Muscle of leg (tissue), 11 donors: Measurements from ENCODE around the gene TTC28. TPM values are rescaled to one million over a fixed set of nuclear protein-coding genes. Genes with fewer than 3 reads are reported as not detected.
"Not testable (repeated sequence)": the region's sequence is repeated elsewhere in the genome, so short reads cannot be mapped to it uniquely, and the experiment has no call there.

ENCODE experiments used
- DNase-seq: peaks from one replicate; pipeline ENCODE4 v3.0.0; 2013
- H3K27ac ChIP-seq: one replicate; pipeline ENCODE4 v1.5.1; 2013; ENCODE audit warnings: mild to moderate bottlenecking, low read length, control low read depth
- H3K27me3 ChIP-seq: one replicate; pipeline ENCODE4 v1.6.1; 2013; ENCODE audit warnings: low read length; ENCODE audit not compliant: control insufficient read depth, insufficient read depth
- H3K36me3 ChIP-seq: one replicate; pipeline ENCODE4 v1.6.1; 2013; ENCODE audit warnings: low read length; ENCODE audit not compliant: control insufficient read depth, insufficient read depth
- H3K4me1 ChIP-seq: one replicate; pipeline ENCODE4 v1.6.1; 2013; ENCODE audit warnings: low read length; ENCODE audit not compliant: control insufficient read depth, insufficient read depth
- H3K4me3 ChIP-seq: one replicate; pipeline ENCODE4 v1.5.1; 2013; ENCODE audit warnings: low read length, control low read depth
- H3K9me3 ChIP-seq: replicated peaks from 2 replicates; pipeline ENCODE4 v1.6.1; 2013; ENCODE audit warnings: low read depth, low read length; ENCODE audit not compliant: control insufficient read depth
- WGBS: methylation state at CpG from one replicate; pipeline ENCODE4 v1.1.5; 2013; ENCODE audit warnings: missing lambda C conversion rate; ENCODE audit not compliant: insufficient coverage; 5-methylcytosine and 5-hydroxymethylcytosine counted together
- polyA plus RNA-seq, 8 donors: library from polyadenylated mRNA; unstranded; fragments of 120-200 nt; gene quantifications; one replicate each; pipeline versions ENCODE4 v1.2.1 to v1.2.3, GENCODE V29; 2013; ENCODE audit warnings: inconsistent platforms in 1 of 8, low replicate concordance in 1 of 8; ENCODE audit not compliant: insufficient read length in 8 of 8, insufficient read depth in 1 of 8
- total RNA-seq: library from RNA; stranded (reverse); fragments of 120-200 nt; gene quantifications from one replicate; pipeline ENCODE4 v1.2.4, GENCODE V29; 2013

TTC28 gene
- total and polyA plus RNA-seq, 9 donors: 17.9 to 31.8 (median 24.9) TPM

DNA sequence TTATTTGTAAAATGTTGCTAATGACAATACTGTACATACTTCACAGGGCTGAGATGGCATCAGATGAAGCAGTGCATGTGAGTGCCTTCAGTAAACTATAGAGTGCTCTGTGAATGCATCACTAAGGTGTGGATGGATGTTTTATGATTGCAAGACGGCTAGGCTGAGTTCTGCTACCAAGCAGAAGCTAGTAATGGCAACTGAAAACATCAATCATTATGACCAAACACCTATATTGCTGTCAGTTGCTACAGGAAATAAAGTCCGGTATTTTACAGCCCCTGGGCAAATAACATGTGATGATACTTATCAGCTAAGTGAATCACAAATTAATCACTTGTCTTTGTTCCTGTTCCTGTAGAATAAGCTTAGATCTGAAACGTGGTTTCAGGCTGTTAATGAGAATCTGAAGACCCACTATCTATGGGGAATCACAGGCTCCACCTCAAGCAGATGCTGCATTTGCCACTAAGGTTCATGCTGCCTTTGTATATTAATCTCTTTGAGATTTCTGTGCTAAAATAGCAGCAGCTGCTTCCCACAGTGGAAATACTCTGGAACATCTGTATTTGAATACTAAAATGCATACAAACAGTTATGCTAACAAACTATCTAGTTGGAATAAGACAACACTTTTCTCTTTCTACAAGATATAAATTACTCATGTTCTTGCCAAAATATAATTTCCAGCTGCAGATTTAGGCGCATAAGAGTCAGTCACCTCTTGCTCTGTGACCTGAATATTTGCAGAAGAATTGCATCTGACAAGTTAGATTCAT lies 506.6 kb downstream of the TTC28 start:
- DNase-seq: peak; percentile 64

DNA sequence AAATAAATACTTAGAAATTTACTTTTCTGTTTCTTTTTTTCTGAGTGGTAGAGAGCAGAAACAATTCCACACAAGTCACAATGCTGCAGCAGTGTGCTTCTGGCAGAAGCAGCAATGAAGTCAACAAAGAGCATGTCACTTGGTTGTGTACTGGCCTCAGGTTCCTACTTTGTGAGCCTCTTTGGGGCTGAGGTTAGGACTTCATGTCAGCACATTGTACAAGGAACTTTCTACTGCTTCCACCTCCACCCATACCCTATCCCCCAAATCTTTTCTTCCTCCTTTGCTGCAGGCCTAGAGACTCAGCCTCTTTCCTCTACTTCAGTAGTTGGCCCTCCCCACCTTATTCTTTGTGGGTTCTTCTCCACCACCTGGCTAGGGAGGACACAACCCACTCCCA lies 507.9 kb downstream of the TTC28 start:
- no peaks in the 10 kb centered on the region for H3K9me3 ChIP-seq

More for the DNA sequence above, 506.6 kb downstream of the TTC28 start:
- WGBS: no CpG with 5 or more reads among the region's 4 CpGs
- Histone ChIP-seq H3K4me1 (peaks cover 5% of the 10 kb centered on the region), H3K36me3 (no peaks in the 10 kb centered on the region), H3K9me3 (no peaks in the 10 kb centered on the region), H3K27ac (peak overlapping the region; percentile 7), H3K4me3 (no peak overlapping the region), H3K27me3 (no peaks in the 10 kb centered on the region)

GRCh38 chr22:28171115-28171514 lies 508.5 kb downstream of the TTC28 start:
- no peak overlapping the region for H3K27ac ChIP-seq
- H3K27me3 ChIP-seq: no peaks in the 10 kb centered on the region
- no peaks in the 10 kb centered on the region for H3K36me3 ChIP-seq
- no peaks in the 10 kb centered on the region for H3K9me3 ChIP-seq
- DNase-seq: no peak
- WGBS: no CpG with 5 or more reads among the region's 2 CpGs
- H3K4me3 ChIP-seq: no peak overlapping the region
- peaks cover 5% of the 10 kb centered on the region for H3K4me1 ChIP-seq

More for the DNA sequence above, 507.9 kb downstream of the TTC28 start:
- H3K36me3 ChIP-seq: no peaks in the 10 kb centered on the region
- DNase-seq: peak; percentile 17
- peaks cover 5% of the 10 kb centered on the region for H3K4me1 ChIP-seq
- H3K27ac ChIP-seq: no peak overlapping the region
- H3K27me3 ChIP-seq: no peaks in the 10 kb centered on the region
- no peak overlapping the region for H3K4me3 ChIP-seq

- not testable (repeated sequence) for H3K36me3 ChIP-seq, H3K4me3 ChIP-seq, H3K4me1 ChIP-seq, H3K27me3 ChIP-seq, DNase-seq, H3K9me3 ChIP-seq, H3K27ac ChIP-seq
- no CpG with 5 or more reads among the region's 2 CpGs for WGBS
These were observed 510.3 kb downstream of the TTC28 start for GRCh38 chr22:28169314-28169713.

DNA sequence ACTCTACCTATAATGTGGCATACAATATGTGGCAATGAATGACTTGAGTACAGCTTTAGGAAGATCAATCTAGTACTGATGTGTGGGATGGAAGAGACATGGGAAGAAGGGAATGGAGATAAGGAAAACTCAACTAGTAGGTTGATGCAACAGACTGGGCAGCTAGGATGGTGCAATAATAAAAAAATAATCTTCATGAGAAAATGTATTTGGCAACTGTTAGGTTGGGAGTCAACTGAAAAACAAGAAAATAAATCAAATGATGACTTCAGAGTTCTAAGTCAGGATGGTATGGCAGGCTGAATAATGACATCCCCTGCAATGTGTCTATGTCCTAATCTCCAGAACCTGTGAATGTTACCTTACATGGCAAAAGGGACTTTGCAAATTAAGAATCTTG lies 523.8 kb downstream of the TTC28 start:
- Histone ChIP-seq H3K4me3 (no peak overlapping the region), H3K4me1 (no peaks in the 10 kb centered on the region), H3K9me3 (peaks cover 5% of the 10 kb centered on the region), H3K27ac (no peak overlapping the region), H3K27me3 (no peaks in the 10 kb centered on the region), H3K36me3 (no peaks in the 10 kb centered on the region)
- DNase-seq: no peak

GRCh38 chr22:28154861-28155260 lies 524.8 kb downstream of the TTC28 start:
- Histone ChIP-seq H3K27ac (no peak overlapping the region), H3K27me3 (no peaks in the 10 kb centered on the region), H3K36me3 (no peaks in the 10 kb centered on the region), H3K4me3 (no peak overlapping the region), H3K4me1 (no peaks in the 10 kb centered on the region), H3K9me3 (peaks cover 5% of the 10 kb centered on the region)
- no CpG with 5 or more reads among the region's 2 CpGs for WGBS
- DNase-seq: peak; percentile 47

GRCh38 chr22:28151151-28151816 lies 528.4 kb downstream of the TTC28 start:
- no peak overlapping the region for H3K27ac ChIP-seq
- DNase-seq: no peak
- H3K27me3 ChIP-seq: no peaks in the 10 kb centered on the region
- H3K4me3 ChIP-seq: no peak overlapping the region
- no peaks in the 10 kb centered on the region for H3K36me3 ChIP-seq
- no peaks in the 10 kb centered on the region for H3K4me1 ChIP-seq
- 74% methylated on average over 2 of the region's 4 CpGs for WGBS
- H3K9me3 ChIP-seq: no peaks in the 10 kb centered on the region

DNA sequence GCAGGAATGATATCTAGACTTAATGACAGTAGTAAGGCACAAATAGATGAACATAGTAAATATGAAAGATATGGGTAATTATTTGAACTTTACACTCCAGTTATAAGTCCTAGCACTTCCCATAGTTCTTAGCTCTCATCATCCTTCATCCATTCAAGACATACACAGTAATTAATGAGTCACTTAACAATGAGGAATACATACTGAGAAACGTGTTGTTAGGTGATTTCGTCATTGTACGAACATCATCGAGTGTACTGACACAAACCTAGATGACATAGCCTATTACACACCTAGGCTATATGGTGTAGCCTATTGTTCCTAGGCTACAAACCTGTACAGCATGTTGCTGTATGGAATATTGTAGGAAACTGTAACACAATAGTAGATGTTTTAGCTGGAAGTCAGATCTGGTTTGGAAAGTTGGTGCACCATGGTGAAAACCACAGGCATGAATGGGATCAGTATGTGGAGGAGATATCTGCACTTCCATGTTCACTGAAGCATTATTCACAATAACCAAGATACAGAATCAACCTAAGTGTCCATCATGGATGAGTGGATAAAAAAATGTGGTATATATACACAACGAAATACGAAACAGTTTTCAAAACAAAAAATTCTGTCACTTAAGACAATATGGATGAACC lies 530.7 kb downstream of the TTC28 start:
- Histone ChIP-seq H3K27me3 (no peaks in the 10 kb centered on the region), H3K4me3 (no peak overlapping the region), H3K36me3 (no peaks in the 10 kb centered on the region), H3K4me1 (peaks cover 5% of the 10 kb centered on the region), H3K27ac (no peak overlapping the region), H3K9me3 (no peaks in the 10 kb centered on the region)
- no peak for DNase-seq
- no CpG with 5 or more reads among the region's 6 CpGs for WGBS

GRCh38 chr22:28147401-28147800 lies 532.2 kb downstream of the TTC28 start:
- Histone ChIP-seq H3K4me1 (peaks cover 9% of the 10 kb centered on the region), H3K27me3 (no peaks in the 10 kb centered on the region), H3K9me3 (no peaks in the 10 kb centered on the region), H3K27ac (no peak overlapping the region), H3K4me3 (no peak overlapping the region), H3K36me3 (no peaks in the 10 kb centered on the region)
- no CpG with 5 or more reads among the region's 2 CpGs for WGBS
- DNase-seq: no peak
